HS-27A (cell line): ENCODE results near the gene MAGI1.
"Not testable (repeated sequence)": the region's sequence is repeated elsewhere in the genome, so short reads cannot be mapped to it uniquely, and the experiment has no call there.

Experiments used
- DNase-seq: peaks from one replicate; pipeline ENCODE4 v3.0.0-alpha.2; 2012; ENCODE audit warnings: low read depth, missing footprints

The MAGI1 gene

DNA sequence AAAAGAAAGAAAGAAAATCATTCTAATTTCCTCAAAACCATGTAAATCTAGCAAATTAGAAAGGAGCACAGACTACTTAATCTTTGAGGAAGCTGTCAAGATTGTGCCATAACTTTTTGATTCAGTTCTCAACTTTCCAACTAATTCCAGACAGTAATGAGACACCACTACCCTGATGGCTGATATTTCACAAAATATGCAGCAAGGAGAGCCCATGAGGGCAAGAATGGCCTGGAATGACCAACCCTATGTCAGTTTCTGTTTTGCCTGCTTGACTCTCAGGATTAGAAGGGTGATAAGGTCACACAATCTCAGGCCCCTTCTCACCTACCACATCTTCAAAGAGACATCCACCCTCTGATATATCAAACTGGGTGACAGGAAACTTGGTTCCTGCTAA lies 134.7 kb downstream of the MAGI1 start:
- DNase-seq: no peak

GRCh38 chr3:65902304-65902793 lies 136.4 kb downstream of the MAGI1 start:
- DNase-seq: no peak

DNA sequence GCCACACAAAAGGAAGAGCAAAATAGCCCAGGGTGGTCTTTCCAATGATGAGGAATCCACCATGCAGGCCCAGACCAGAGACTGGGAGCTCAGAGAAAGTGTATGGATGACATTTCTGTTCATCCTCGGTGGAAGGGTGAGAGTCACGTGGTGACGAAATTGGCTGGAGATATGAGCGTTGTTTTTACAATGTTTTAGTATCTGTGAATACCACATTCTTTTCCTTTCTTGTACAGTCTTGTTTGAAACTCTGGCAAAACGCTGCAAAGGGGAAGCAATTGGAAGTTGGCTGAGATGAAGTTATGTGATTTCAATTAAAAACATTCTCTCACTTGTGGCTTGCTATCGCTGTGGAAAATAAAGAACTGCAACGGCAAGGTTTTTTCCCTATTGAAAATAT lies 137.5 kb downstream of the MAGI1 start:
- no peak for DNase-seq

DNA sequence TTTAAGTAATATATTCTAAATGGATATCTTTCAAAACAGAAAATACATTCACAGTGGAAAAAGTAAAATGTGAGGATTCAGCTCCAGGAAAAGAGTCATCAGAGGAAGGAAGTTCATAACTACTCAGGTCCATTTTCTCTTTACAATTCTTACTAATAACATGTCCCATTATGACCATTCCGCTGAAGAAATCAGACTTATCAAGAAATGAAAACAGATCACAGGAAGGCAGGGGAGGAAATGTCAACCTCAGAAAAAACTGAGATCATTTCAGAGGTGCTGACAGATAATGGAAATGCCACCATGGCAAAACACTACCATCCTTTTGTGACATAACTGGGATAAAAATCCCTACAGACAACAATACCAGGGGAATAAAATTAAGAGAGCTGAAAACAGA lies 139.5 kb downstream of the MAGI1 start:
- no peak for DNase-seq

DNA sequence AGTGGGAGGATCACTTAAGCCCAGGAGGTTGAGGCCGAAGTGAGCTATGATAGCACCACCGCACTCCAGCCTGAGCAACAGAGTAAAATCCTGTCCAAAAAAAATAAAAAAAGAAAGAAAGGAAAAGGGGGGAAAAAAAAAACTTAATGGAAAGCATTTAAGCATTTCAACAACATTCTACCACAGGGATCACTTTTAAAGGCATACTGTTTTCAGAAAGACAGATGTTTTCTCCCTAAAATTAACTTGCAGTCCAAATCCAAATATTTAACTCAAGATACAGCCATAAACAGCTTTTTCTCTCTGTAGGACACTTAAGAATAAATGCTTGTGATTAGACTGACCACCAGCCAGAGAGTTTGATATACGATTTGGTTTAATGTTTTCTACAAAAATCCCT lies 141.0 kb downstream of the MAGI1 start:
- DNase-seq: no peak

- no peak for DNase-seq
Measured at GRCh38 chr3:65896321-65896720, 142.4 kb downstream of the MAGI1 start.

DNA sequence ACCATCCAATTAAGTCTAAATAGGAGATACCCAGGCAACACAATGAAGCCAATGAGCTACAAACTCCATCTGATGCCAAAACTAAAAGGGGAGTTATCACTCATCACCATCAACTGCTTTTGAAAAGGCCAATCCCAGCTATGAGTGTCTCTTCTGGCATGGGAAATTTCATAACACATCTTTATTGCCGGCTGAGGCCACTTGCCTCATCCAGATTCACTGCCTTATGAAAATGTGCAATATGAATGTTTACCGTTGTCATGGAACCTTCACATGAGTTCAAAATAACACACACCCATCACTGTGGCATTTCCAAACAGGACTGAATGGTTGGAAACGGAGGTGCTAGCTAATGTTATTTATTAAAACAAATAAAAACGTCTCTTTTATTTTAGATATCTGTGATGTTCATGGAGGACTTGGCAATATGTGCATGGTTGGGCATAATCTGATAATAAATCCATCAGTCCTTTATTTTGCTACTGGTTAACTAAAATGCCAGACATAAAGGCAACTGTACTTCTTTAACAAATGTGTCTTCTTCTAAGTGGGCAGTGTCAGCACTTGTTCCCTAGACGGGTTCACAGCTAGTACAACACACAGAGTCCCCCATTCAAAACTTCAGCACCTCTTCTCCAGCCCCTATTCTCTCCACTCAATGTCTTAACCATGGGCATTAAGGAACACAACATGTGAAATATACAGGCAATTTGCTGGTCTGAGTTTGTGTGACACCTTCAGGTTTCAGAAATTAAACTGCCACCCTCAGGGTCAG lies 143.9 kb downstream of the MAGI1 start:
- no peak for DNase-seq

GRCh38 chr3:65894126-65894525 lies 144.6 kb downstream of the MAGI1 start:
- DNase-seq: no peak

DNA sequence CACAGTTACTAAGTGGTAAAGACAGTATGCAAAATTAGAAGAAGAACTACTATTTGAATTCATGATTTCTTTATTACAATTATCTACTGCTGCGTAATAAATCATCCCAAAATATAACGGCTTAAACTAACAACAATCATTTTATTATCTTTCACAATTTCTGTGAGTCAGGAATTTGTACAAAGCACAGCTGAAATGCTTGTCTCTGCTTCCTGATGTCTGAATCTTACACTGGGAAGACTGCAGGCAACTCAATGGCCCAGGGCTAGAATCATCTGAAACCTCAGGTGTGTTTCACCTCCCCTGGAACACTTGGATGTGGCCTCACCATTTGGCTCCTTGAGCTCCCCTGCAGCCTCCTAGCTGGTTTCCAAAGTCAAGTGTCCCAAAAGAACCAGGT lies 145.1 kb downstream of the MAGI1 start:
- no peak for DNase-seq

- DNase-seq: not testable (repeated sequence)
Measured at GRCh38 chr3:65891477-65891876, 147.2 kb downstream of the MAGI1 start.

DNA sequence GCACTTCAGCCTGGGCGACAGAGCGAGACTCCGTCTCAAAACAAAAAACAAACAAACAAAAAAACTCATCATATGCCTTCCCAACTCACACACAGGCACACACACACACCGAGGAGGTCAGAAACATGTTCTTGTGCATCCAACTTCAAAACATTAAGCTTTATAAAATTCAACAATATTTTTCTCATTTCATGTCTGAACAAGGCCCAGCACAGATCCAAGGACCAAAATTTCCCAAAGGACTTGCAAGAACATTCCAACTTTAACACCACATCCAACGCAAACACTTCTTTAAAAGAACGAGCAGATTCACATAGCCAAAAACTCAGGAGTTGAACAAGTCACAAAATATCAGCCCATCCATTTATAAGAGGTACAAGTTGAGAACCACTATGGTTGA lies 148.4 kb downstream of the MAGI1 start:
- no peak for DNase-seq

- no peak for DNase-seq
Measured at GRCh38 chr3:65889707-65890099, 149.0 kb downstream of the MAGI1 start.

- peak; percentile 89 for DNase-seq
Measured at GRCh38 chr3:65888980-65889706, 149.6 kb downstream of the MAGI1 start.

- DNase-seq: no peak
Measured at GRCh38 chr3:65888196-65888595, 150.5 kb downstream of the MAGI1 start.

GRCh38 chr3:65886391-65886790 lies 152.3 kb downstream of the MAGI1 start:
- DNase-seq: no peak

DNA sequence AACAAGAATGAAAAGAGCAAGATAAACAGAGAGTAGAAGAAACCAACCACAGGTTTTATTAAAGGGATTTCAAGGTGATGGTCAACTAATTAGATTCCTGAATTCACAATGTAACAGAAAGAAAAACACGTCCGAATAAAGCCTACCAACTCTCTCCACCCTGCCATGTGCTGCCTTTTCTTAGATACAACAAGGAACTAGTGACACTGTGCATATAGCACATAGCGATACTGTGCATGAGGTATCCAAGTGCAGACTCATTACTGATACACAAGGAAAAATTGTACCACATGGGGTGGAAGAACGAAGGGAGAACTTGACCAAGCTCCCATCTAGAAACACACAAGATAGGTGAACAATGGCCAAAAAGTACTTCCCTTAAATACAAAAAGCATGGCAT lies 154.6 kb downstream of the MAGI1 start:
- no peak for DNase-seq

- no peak for DNase-seq
Measured at GRCh38 chr3:65883613-65884012, 155.1 kb downstream of the MAGI1 start.

- DNase-seq: no peak
Measured at GRCh38 chr3:65880350-65880749, 158.4 kb downstream of the MAGI1 start.

DNA sequence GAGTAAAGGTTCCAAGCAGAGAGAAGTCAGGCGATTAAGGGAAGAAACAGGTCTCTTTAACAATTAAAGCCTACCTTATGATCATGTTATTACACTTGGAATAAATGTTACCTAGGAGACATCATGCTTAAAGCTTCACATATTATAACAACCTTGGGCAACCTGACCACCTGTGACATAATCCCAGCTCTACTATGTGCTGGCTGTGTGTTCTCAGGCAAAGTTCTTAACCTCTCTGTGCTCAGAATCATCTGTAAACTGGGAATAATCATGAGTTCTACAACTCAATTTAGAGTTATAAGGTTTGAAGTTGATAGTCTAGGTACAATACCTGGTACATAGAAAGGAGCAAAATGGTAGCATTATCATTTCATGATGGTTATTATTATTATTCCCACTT lies 159.3 kb downstream of the MAGI1 start:
- DNase-seq: no peak

DNA sequence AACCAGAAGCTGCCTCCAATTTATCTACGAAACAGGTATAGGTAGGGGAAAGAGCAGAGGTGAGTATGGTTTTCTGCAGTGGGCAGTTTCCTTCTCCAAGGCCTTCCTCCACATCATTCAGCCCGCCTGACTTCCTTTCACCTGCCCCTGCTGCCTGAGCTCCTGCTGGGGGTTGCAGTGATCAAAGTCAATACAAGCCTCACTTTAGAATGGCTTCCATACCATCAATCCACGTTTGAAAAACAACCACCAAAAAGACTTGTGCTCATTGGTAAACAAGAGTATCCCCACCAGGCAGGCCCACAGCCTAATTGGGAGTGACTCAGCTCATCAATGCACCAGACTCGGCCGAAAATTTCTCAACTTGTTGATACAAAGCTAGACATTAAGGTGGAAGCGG lies 159.9 kb downstream of the MAGI1 start:
- no peak for DNase-seq

DNA sequence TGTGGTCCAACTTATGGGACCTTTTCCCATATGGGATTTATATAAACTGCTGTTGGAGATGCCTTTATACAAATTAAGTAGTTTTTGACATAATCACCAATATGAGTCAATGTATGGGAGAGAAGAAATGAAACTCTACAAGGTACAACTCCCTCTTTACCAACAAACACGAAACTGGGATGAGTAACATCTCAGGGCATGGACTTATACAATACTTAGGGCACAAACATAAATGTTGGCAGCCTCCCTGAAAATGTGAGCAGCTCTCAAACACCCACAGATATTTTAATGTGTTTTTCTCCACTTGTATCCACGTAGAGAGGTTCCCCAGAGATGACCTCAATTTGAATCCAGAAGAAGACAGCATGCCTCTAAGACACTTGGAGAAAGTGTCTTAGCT lies 161.6 kb downstream of the MAGI1 start:
- no peak for DNase-seq

DNA sequence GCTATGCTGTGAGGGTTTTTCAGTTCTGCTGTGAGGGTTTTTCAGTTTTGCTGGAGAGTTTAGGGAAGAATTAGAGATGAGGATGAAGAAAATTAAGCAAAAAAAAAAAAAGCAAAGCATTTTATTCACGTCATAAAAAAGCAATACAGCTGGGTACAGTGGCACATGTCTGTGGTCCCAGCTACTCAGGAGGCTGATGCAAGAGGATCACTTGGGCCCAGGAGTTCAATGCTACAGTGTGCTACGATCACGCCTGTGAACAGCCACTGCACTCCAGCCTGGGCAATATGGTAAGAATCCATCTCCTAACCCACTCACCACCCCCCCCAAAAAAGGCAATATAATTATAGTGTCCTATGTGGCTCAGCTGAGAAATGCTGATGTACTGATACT lies 162.7 kb downstream of the MAGI1 start:
- DNase-seq: no peak

DNA sequence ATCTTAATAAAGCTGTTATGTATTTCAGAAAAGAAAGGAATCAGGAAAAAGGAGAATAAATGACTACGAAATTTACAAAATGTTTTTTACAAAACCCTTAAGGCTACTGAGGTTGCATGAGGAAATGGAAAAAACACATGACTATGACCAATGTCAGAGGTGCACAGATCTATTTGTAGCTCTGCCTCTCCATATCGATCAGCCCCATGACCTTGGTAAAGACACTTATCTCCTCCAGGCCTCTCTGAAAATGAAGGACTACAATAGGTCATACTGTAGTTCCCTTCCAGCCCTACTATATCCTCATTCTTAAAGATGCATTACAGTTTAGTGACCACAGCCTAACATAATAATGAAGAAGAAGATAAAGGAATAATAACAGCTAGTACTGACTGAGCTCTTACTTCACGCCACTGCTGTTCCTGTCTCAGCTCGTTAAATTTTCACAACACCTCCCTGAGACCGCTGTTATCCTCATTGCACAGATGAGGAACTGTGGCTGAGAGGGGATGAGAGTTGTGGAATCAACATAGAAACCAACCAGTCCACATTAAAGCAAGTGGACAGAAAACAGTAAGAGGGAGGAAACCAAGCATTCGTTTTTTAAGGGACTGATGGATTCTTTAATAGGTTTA lies 163.2 kb downstream of the MAGI1 start:
- no peak for DNase-seq
